ENCODE data around the gene RSAD1.

The RSAD1 gene

DNA sequence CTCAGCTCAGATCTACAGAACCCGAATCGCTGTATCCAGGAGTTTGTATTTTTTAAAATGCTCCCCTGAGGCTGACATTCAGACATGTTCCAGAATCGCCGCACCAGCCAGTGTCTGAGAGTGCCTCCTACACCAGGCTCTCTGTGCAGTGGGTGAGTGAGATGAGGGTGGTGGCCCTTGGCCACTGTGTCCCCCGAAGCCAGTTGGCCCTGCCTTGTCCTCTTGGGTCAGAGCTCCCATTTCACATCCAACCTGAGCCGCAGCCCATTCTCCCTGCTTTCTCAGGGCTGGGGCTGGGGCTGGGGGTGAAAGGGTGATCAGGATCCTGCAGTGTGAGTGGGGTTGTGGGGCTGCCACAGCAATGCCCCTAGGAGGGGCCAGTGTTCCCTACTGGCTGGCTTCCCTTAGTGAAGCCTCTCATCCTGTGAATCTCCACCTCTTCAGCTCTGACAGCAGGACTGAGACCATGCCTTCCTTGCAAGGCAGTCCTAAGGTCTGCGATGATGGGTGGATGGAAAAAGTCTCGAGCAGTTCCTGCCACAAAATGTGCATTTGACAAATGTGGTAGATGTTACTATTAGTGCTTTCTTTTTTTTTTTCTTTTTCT is 16.7 kb downstream of the RSAD1 start:
- no peak for DNase-seq (ENCODE audit: low spot score)

DNA sequence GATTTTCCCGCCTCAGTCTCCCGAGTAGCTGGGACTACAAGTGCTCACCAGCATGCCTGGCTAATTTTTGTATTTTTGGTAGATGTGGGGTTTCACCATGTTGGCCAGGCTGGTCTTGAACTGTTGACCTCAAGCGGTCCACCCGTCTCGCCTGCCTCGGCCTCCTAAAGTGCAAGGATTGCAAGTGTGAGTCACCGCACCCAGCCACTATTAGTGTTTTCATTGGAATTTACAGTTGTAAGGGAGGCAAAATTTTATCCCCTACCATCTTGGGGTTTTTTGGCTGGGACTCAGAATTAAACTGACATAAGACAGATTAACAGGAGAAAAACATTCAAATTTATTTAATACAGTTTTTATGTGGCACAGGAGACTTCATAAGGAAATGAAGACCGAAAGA is 17.3 kb downstream of the RSAD1 start:
- DNase-seq (ENCODE audit: low spot score): no peak

DNA sequence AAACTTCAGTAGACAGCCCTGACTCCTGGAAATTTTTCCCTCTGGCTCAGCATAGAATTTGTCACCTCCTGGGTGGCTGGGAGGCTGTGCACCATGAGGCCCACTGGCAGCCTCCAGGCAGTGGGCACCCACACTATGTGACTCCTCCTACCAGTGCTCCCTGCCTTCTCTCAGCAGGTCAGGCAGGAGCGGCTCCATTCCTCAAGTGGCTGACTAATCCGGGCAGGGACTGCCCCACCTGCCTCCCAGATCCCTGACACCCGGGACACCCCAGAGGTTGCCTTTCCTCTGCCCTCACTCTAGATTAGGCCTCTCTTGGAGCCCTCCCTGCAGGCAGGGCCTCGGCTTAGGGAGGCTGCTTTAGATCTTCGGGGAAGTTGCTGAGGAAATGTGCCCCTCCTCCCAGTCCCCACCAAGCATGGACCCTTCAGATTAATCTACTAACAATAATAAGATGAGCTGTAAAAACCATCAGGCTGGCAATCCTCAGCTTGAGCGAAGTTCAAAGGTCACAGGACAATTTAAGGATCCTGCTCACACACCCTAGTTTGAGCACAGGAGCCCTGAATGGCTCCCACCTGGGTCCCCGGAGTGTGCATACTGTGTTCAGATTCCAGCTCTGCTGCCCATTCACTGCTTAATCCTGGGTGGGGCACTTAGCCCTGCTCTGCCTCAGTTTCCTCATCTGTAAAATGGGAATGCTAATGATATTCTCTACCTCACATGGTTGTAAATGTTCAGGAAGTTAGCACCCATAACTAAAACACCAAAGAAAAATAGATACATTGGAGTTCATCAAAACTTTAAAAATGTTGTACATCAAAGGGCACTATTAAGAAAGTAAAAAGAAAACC is 19.6 kb downstream of the RSAD1 start:
- DNase-seq (ENCODE audit: low spot score): no peak

DNA sequence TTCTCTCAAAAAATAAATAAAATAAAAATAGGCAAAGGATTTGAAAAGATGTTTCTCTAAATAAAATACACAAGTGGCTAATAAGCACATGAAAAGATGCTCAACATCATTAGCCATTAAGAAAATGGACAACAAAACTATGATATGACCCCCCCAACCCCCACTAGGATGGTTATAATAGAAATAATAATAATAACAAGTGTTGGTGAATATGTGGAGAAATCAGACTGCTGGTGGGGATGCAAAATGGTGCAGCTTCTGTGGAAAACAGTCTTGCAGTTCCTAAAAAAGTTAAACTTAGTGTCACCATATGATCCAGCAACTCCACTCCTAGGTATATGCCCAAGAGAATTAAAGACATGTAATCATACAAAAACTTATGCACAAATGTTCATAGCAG is 20.6 kb downstream of the RSAD1 start:
- DNase-seq (ENCODE audit: low spot score): no peak

DNA sequence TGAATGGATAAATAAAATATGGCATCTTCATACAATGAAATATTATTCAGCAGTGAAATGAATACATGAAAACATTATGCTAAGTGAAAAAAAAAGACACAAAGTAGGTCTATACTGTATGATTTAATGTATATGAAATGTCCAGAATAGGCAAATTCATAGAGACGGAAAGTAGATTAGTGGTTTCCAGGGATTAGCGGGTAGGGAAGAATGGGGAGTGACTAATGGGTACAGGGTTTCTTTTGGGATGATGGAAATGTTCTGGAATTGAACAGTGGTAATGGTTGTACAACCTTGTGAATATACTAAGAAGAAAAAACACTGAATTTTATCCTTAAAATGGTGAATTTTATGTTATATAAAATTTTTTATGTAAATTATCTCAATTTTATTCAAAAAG is 21.1 kb downstream of the RSAD1 start:
- DNase-seq (ENCODE audit: low spot score): no peak

DNA sequence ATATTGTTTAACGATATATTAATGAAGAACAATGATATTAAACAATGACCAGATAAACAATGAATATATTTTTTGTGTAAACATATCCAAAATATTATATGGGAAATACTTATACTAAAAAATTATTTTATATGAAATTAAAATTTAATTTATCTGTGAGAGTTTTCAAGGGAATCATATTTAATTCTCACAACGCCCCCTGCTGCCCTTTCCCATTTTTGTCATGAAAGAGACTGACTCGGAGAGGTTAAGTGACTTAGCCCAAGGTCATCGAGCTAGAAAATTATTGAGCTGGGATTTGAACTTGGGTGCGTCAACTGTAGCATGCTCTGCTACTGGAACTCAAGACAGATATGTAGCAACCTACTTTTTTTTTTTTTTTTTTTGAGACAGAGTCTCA is 22.4 kb downstream of the RSAD1 start:
- DNase-seq (ENCODE audit: low spot score): no peak

DNA sequence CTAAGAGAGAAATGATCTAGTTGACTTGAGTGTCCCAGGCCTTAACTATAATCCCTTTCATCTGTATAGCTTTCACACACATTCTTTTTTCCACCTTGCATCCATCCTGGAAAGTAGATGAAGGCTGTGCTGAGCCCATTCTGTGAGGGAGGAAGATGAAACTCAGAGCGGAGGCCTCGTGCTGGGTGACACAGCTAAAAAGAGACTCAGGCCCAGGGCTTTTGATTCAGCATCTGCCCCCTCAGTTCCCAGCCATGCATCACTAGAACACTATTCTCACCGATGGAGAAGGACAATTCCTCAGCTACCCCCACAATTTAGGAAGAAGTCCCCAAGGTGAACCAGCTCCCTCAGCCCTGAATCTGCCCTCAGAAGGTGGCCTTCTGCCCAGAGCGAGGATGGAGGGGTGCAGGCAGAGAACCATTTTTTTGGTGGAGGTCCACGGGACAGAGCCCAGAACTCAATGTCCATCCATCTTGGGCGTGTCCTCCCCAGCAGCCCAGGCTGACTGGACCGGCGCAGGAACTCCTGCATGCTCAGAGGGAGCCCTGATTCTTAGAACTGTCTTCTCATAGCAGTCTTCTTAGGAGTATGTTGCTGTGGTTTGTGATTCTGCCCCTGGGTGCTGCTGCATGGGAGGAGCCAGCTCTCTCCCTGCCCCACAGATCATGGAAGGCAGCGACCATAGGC is 23.8 kb downstream of the RSAD1 start:
- DNase-seq (ENCODE audit: low spot score): no peak

DNA sequence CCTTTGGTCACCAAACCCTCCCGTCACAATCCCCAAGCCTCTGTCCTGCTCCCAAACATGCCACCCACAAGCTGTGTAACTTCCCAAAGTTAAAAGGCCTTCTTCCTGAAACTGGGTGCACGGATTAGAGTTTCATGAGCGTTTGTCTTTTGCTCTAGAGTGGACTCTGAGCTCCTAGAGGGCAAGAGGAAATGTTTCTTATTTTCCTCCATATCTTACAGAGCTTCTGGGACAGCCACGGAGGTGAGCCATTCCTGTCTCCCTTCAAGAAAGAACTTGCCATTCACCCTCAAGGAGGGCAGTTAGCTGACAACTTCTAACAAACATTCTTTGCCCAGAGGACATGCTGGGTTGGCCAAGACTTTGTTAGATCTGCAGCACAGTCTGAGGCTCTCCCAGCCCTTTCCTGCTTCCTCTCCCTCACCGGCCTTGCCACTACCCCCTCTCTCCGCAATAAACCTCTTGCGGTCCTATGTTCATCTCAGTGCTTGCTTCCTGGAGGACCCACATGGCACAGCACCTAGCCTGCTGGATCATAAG is 27.0 kb downstream of the RSAD1 start:
- no peak for DNase-seq (ENCODE audit: low spot score)

DNA sequence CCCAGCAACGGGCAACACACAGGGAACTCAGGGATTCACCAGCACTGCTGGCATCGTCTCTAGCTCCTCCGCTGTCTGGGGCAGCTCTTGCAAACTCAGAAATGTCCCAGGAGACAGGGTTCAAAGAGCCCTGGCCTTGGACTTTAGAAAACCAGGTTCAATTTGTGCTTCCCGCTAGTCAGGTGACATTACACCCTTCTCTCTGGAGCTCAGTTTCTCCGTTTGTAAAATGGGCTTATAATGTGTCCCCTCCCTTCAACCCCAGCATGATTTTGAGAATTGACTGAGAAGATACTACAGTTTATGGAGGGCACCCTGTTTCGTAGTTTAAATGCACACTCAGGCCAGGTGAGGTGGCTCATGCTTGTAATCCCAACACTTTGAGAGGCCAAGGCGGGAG is 27.6 kb downstream of the RSAD1 start:
- DNase-seq (ENCODE audit: low spot score): no peak

DNA sequence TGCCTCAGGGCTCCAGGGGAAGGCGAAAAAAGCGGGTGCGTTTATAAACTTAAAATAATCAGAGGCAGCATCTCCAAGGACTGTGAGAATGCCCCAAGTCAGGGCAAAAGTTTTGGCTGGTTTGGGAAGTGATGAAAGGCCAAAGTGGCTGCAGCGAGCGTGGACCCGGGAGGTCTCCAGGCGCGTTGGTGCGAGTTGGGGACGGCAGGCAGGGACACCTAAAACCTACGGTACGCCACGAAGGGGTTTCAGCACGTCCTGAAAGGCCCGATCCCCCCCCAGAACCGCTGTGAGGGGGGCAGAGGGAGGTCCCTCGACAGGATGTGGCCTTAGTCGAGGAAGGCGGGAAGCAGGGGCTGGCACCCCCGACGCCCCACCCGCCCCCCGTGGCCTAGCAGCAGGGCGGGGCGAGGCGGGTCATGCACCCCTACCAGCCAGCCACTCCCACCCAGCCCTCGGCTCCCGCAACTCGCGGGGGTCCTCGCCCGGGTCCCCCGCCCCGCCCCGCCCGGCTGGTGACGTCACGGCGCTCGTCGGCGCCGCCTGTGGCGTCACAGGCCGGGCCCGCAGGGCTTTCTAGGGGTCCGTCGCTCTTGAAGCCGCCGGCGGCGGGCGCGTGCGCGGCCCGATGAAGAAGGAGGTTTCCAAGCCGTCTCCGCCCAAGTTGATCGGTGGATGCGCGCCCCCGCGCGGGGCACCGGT is 29.4 kb downstream of the RSAD1 start, which contains the start of gene MYCBPAP:
Gene MYCBPAP (plus strand): TSS at position 569 of the 702 bp plus-strand sequence. CDS start 236 bp downstream, outside the sequence.
- peak; percentile 91 for DNase-seq (ENCODE audit: low spot score)

DNA sequence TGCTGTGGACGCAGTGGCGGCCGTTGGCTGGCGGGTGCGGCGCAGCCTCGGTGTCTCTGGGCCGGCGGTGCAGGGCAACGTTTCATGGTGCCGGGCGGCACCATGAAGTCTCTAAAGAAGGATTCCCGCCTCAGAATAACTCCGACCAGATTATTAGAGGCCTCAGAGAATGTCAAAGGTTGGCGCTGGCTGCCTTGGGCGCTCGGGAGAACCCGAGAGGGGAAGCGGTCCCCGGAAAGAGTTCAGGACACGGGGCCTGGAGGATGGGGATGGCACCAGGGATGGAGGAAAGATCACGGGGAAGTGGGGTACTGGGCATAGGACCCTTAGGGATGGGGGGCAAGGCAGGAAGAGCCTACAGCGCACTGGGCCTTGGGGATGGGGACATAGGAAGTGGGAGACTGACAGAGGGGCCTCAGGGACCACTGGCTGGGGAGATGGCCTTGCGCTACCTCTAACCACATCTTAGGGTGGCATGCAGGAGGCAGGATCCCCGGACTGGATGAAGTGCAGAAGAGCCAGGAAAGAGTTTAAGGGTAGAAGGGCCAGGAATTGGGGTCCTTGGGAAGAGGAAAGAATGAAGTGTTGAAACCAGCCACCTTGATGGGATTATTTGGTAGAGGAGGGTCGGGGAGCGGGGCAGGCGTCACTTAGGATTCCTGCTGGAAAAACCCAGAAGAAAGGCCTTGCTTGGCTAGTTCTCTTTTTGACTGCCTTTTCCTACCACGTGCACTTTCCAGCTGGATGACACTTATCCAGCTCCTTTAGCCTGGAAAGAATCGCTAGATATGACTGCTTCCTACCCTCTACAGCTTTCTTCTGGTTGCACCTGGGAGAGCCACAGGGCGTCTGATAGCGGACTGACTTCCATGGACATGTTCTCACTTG is 30.2 kb downstream of the RSAD1 start:
- DNase-seq (ENCODE audit: low spot score): no peak

DNA sequence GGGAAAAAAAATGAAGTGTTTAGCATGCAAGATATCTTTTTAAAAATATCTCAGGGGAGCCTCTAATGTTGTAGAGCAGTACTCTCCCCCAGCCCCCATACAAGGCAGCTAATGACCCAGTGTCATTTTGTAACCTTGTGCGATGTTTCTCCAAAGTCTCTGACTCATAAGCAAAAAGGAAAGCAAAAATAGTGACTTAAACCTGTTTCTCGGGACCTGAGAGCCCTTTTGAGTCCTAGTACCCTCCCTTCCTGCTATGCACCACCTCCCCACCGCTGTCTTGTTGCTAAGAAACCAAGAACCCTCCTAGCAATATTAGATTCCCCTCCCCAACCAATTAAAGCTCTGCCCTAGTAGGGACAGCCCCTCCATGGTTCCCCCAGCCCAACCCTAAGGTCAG is 32.4 kb downstream of the RSAD1 start:
- no peak for DNase-seq (ENCODE audit: low spot score)

DNA sequence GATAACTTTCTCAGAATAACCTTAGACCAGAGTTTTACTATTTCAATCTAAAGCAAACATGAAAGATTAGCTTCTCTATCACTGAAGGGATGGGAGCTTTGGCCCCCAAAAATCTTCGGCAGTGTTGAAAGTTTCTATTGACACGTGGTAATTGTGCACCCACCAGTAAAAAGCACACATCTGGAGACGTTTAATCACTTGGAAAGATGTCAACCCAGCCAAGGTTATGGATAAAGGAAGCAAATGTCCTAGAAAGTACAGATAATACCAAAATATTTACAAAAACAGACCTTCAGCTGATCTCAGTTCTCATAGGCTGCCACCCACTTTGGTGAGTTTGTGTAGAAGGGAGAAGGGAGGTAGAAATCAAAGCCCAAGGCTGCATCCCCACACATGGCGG is 34.8 kb downstream of the RSAD1 start:
- no peak for DNase-seq (ENCODE audit: low spot score)

DNA sequence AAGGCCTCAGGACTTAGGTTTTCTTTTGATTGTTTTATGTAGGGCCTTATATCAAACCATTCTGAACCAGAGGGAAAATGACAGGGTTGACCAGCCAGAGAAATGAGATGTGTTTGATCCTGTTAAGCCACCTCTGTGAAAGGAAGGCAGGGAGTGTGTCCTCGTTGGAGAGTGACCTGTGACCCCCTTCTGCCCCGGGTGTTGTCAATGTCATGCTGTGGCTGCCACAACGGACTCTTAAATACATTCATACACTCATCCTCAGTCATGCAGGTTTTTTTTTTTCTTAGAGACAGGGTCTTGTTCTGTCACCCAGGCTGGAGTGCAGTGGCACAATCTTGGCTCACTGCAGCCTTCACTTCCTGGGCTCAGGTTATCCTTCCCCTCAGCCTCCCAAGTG is 35.7 kb downstream of the RSAD1 start:
- no peak for DNase-seq (ENCODE audit: low spot score)

DNA sequence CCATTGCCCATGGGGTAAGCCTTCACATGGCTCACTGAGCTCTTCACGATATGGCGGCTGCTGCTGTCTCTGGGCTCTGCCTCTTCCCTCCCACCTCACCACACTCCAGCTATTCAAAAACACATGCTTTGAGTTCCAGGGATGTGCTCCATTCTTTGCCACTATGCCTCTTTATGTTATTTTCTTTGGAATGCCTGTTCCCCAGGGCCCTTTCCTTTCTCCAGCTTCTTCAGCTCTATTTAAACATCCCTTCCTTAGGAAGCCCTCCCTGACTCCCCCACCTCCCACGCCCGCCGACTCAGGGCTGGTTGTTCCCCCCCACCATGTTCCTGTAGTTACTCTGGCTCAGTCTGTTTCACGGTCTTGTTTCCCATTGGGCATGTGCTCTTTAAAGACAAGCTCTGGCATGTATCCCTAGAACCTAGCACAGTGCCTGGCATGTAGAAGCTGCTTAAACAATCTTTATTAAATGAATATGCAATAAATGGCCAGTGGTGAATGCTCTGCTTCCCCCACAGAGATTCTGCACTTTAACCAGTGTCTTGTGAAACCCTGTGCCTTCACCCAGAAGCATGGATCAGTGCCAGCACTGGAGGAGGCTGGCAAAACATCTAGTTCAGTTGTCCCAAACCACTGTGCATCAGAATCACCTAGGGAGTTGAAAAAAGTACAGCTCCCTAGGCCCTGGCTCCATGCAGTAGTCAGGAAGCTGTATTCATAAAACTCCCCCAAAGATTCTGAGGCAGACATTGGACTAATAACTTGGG is 36.5 kb downstream of the RSAD1 start:
- no peak for DNase-seq (ENCODE audit: low spot score)

DNA sequence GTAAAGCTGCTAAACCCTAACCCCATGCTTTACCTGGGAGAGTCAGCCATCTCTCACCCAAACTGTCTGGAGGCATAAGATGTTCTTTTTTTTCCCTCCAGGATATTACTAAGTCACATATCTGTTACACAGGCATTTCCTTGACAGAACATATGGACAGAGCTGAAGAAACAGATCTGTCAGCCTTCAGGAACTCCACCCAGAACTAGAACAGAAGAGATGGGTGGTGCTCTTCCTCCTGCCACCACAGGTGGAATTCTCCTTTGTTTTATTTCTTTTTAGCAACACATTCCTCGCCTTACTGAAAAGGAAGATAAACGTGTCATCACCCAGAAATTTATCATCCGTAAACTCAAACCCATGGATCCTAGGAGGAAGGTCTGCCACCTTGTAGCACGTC is 38.4 kb downstream of the RSAD1 start:
- no peak for DNase-seq (ENCODE audit: low spot score)

DNA sequence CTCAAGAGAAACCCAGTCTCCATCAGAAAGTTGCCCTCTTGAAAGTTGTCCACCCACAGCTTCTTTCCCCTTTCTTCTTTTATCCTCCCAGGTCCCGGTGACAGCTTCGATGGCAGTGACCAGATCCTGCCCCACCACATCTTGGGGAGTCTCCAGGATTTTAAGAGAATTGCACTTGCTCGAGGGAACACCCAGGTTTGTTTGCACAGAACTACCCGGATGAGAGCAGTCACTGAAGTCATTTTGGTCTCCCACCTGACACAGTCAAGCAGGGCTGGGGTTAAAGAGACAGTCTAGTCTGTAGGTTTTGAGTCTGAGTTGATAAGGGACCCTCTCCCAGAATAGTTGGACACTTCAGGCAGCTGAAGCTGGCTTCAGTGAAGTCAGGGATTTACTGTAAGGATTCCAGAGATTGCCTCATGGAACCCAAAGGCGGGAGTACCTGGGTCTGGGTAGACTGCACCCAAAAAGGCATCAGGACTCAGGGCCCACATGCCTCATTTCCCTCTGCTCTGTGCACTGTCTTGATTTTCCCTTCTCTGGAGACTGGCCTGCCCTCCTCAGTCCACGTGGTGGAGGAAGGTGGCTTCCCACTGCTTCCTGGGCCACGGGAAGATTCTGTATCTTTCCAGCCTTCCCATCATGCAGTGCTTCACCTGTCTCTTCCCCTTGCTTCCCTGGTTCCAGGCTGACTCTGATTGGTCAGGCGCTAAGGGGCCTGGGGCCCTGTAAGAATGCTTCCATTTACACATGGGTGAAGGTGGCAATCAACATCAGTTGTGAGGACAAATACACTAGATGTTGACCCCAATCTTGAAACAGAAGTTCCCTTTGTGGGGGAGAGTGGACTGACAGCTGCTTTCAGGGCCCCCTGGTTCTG is 39.1 kb downstream of the RSAD1 start:
- no peak for DNase-seq (ENCODE audit: low spot score)

DNA sequence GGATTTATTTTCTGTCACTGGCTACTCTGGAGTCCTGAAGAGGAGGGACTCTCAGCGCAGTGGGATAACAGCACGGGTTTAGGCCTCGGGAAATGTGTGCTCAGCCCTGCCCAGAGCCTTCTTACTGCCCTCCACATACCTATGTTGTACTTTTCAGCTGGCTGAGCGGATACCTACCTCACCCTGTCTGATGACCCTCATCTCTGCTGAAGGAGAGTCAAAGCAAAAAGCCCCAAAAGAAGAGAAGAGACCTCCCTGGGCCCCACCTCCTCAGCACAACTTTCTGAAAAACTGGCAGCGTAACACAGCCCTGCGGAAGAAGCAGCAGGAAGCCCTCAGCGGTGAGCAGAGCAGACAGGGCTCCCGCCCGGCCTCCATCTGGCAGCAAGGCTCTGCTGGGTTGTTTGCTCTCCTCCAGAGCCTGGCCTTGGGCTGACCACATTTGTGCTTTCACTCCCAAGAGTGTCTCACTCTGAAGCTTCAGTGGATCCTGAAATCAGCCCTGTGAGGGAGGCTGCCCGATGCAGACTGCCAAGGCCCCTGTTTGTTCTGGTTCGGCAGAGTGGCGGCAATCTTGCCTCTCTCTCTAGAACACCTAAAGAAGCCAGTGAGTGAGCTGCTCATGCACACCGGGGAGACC is 39.8 kb downstream of the RSAD1 start:
- no peak for DNase-seq (ENCODE audit: low spot score)
